ENCODE data around the gene WDR7.

DNA sequence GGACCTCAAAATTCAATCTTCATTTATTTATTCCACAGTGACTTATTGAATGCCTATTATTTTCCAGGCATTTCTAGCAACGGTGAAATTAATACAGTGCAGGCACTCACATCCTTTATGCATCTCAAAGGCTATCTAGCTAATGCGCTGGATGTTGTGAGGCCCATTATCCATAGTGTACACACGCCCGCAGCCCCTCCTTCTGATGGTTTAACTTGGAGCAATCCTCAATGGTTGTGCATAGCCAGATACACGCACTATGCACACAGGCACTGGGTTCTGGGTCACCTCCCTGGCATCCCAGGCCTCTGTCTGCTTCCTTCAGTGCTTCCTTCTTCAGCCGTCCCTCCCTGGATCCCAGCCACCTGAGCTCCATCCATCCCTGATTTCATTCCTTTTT, 387.2 kb downstream of the WDR7 start:
- TF ChIP-seq, protein P1, sequence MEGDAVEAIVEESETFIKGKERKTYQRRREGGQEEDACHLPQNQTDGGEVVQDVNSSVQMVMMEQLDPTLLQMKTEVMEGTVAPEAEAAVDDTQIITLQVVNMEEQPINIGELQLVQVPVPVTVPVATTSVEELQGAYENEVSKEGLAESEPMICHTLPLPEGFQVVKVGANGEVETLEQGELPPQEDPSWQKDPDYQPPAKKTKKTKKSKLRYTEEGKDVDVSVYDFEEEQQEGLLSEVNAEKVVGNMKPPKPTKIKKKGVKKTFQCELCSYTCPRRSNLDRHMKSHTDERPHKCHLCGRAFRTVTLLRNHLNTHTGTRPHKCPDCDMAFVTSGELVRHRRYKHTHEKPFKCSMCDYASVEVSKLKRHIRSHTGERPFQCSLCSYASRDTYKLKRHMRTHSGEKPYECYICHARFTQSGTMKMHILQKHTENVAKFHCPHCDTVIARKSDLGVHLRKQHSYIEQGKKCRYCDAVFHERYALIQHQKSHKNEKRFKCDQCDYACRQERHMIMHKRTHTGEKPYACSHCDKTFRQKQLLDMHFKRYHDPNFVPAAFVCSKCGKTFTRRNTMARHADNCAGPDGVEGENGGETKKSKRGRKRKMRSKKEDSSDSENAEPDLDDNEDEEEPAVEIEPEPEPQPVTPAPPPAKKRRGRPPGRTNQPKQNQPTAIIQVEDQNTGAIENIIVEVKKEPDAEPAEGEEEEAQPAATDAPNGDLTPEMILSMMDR (IDR thresholded peaks at IDR 0.05 in 2 of 3, conservative IDR thresholded peaks at IDR 0.05 in 1 of 3; ENCODE audit: control insufficient read depth in 2 of 3, extremely low read depth in 1 of 3, insufficient read depth in 1 of 3, low read depth in 3 of 3, low read length in 3 of 3), result no peak
- no peak for TF ChIP-seq CEBPB (IDR thresholded peaks at IDR 0.05; ENCODE audit: borderline replicate concordance in 1 of 2, low read depth in 2 of 2, low read length in 2 of 2)
